Activated CD4-positive, alpha-beta memory T cell treated with anti-CD3 and anti-CD28 coated beads for 36 hours (primary cell): Measurements from ENCODE around the gene CAMK2D. TPM values are rescaled to one million over a fixed set of nuclear protein-coding genes. Genes with fewer than 3 reads are reported as not detected.

ENCODE experiments used
- CTCF ChIA-PET: fragments of 350-600 bp; sonication (Branson Sonifier 250); formaldehyde crosslinking; loops from one replicate; lab custom pipeline; 2021; ENCODE audit warnings: antibody characterized with exemption, inconsistent platforms; lab: Charles Lee
- POLR2A ChIA-PET: fragments of 350-600 bp; sonication (Branson Sonifier 250); formaldehyde crosslinking; loops from one replicate; lab custom pipeline; 2021; ENCODE audit warnings: antibody characterized with exemption; lab: Charles Lee
- DNase-seq: peaks from one replicate; pipeline ENCODE4 v3.0.0-alpha.2; 2020
- H3K27ac Mint-ChIP-seq: one replicate; pipeline ENCODE4 v1.8.0; 2021; ENCODE audit warnings: mixed read lengths
- H3K27me3 Mint-ChIP-seq: one replicate; pipeline ENCODE4 v1.8.0; 2021; ENCODE audit warnings: mixed read lengths
- H3K36me3 Mint-ChIP-seq: one replicate; pipeline ENCODE4 v1.8.0; 2021; ENCODE audit warnings: mixed read lengths
- H3K4me1 Mint-ChIP-seq: one replicate; pipeline ENCODE4 v1.8.0; 2021; ENCODE audit warnings: low read depth, mixed read lengths
- H3K4me3 Mint-ChIP-seq: one replicate; pipeline ENCODE4 v1.8.0; 2021; ENCODE audit warnings: mild to moderate bottlenecking, mixed read lengths
- H3K9me3 Mint-ChIP-seq: one replicate; pipeline ENCODE4 v1.8.0; 2021; ENCODE audit warnings: mixed read lengths
- intact Hi-C: fragments of 100-400 bp; cut with micrococcal nuclease; formaldehyde crosslinking; loops from one replicate; pipeline ENCODE4 v1.15.1; 2023
- total RNA-seq, 2 experiments: library from RNA; stranded (reverse); gene quantifications; one replicate each; pipeline ENCODE4 v1.2.3, GENCODE V29; 2021

Gene CAMK2D
- total RNA-seq, 2 experiments from 2014 or later = 82.5 to 82.9 TPM

DNA sequence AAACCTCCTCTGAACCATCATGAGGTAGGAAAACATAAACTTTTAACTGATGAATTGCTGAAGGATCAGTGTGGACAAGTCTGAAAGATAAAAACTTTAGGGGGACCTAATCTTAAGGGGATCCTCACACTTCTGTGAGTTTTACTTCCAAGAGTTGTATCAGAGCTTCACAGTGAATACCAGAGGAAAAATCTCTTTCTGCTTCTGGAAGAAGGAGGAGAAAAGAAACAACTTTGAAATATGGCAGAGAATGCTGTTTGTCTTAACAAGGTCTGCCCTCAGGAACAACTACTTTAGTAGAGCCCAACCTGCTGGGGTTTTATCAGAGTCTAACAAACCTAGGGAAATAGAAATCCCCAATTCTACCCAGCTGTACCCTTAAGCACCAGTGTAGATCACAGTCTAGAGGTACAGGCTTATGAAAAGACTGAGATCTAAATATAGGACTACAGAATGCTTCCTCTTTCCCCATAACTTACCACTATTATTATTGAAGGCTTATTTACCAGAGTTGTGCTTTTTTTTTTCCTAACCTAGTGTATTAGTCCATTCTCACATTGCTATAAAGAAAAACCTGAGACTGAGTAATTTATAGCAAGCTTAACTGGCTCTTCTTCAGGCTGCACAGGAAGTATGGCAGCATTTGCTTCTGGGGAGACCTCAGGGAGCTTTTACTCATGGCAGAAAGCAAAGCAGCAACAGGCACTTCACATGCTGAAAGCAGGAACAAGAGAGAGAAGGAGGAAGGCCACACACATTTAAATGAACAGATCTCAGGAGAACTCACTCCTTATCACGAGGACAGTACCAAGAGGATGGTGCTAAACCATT is 167.9 kb downstream of the CAMK2D start:
- peaks cover 55% of the 10 kb centered on the region for H3K4me1 Mint-ChIP-seq
- peaks cover 57% of the 10 kb centered on the region for H3K36me3 Mint-ChIP-seq
- H3K27ac Mint-ChIP-seq = peak overlapping the region; percentile 28
- POLR2A ChIA-PET = no interaction called here
- no peaks in the 10 kb centered on the region for H3K27me3 Mint-ChIP-seq
- intact Hi-C loops = no loop called here
- H3K9me3 Mint-ChIP-seq = no peaks in the 10 kb centered on the region
- no peak for DNase-seq
- CTCF ChIA-PET = interaction anchor here (0.7 kb wide), 1 partner anchor 33 kb away, joined by 3 read pairs; no protein-coding TSS in a partner anchor
- no peak overlapping the region for H3K4me3 Mint-ChIP-seq

DNA sequence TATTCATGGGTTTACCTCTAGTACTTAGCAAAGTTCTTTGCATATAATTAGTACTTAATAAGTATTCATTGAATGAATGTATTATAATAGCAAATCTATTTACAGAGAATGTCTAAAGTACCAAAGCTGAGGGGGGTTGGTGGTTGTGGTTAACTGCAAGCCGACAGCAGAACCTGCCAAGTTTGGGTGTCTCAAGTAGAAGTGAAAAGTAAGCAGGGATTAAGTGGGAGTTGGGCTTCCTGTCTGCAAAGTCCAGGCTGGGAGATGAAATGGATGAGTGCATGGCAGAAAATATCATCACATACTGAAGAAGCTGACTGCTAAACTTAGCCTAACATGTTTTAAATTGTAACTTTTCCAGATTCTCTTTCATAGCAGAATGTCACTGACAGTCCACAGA is 169.6 kb downstream of the CAMK2D start:
- Mint-ChIP-seq H3K9me3 (no peaks in the 10 kb centered on the region), H3K27me3 (no peaks in the 10 kb centered on the region), H3K36me3 (peaks cover 48% of the 10 kb centered on the region), H3K27ac (no peak overlapping the region), H3K4me3 (no peak overlapping the region), H3K4me1 (peaks cover 52% of the 10 kb centered on the region)
- DNase-seq = no peak
- CTCF ChIA-PET = interaction anchor here (2.0 kb wide), 1 partner anchor 44 kb away, joined by 5 read pairs; no protein-coding TSS in a partner anchor
- POLR2A ChIA-PET = no interaction called here
- intact Hi-C loops = no loop called here

DNA sequence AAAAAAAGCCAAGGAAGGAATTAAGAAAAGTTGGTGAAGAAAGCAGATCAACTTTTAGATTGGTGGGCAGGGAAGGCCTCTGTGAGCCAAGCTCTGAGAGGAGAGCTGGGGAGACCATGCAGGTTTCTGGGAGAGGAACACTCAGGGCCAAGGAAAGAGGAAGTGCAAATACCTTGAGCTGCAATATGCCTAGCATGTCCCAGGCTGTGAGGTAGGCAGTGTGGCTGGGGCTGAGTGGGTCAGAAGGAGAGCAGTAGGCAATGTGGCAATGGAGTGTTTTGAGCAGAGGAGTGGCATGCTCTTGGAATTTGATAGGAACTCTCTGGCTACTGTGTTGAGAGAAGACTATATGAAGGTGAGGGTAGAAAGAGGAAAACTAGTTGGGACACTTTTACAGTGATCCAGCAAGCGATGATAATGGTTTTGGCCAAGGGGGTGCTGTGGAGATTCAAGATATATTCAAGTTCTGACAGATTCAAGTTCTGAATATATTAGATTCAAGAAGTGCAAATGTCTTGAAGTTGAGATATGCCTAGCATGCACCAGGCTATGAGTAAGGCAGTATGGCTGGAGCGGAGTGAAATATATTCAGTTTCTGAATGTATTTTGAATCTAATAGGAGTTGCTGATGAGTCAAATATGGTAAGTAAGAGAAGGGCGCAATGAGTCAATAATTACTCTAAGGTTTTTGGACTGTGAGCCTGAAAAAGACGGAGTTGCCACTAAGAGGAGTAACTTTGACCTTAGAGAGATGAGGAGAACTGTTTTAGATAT is 172.5 kb downstream of the CAMK2D start:
- ChIA-PET POLR2A (interaction anchor here (1.6 kb wide), 1 partner anchor 48 kb away, joined by 3 read pairs; no protein-coding TSS in a partner anchor), CTCF (interaction anchor here (0.7 kb wide), 1 partner anchor 164 kb away, joined by 3 read pairs; no protein-coding TSS in a partner anchor)
- no peak for DNase-seq
- Mint-ChIP-seq H3K9me3 (no peaks in the 10 kb centered on the region), H3K4me1 (peaks cover 32% of the 10 kb centered on the region), H3K27ac (no peak overlapping the region), H3K36me3 (peaks cover 36% of the 10 kb centered on the region), H3K27me3 (no peaks in the 10 kb centered on the region), H3K4me3 (no peak overlapping the region)
- intact Hi-C loops = no loop called here

DNA sequence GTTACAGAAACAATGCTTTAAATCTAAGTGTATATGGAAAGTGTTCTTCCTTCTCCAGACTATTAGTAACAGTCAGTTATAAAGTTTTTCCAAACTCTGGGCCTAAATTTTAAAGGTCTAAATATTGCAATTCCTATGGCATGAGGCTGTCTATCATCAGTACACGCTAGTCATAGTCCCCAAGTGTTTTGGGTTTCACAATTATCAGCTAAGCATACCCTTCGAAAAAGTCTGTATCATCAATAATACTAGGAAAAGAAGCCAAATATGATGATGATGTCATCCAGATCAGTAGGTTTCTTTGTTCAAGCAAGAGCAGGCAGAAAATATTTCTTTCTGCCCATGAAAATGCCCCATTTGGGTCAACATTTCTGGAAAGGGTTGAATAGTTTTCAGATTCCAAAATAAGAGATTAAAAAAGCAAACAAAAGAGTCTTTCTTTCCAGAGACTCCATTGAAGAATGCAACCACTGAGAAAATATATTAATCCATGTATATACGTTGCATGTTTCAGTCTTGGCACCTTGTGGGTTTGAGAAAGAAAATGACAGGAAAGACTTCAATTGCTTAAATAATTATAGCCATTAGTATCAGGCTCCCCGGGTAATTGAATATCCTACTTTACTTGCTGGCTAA is 173.8 kb downstream of the CAMK2D start:
- Mint-ChIP-seq H3K4me1 (peaks cover 23% of the 10 kb centered on the region), H3K27ac (no peak overlapping the region), H3K4me3 (no peak overlapping the region), H3K27me3 (no peaks in the 10 kb centered on the region), H3K36me3 (peaks cover 27% of the 10 kb centered on the region), H3K9me3 (no peaks in the 10 kb centered on the region)
- CTCF ChIA-PET = no interaction called here
- POLR2A ChIA-PET = no interaction called here
- no peak for DNase-seq
- intact Hi-C loops = no loop called here

DNA sequence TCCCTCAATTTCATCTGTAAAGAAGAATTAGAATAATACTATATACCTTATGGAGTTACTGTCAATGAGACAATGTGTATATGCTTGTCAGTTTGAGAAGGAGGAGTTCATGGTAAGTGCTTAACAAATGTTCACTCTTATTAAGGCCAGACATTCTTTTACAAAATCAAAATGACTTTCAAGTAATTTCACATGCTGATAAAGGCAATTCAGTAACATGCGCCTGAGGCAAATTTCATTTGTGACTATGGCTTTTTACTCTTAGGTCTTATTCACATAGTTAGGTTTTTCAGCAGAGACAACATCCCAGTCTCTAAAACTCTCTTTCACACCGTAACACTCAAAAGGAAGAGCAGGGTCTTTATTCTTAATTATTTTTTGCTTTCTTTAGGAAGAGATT is 174.4 kb downstream of the CAMK2D start:
- H3K27ac Mint-ChIP-seq = no peak overlapping the region
- CTCF ChIA-PET = interaction anchor here (0.6 to 1.0 kb wide), 2 partner anchors 40 to 190 kb away, joined by 3 read pairs; no protein-coding TSS in a partner anchor
- H3K36me3 Mint-ChIP-seq = peaks cover 26% of the 10 kb centered on the region
- no peaks in the 10 kb centered on the region for H3K9me3 Mint-ChIP-seq
- no peak overlapping the region for H3K4me3 Mint-ChIP-seq
- POLR2A ChIA-PET = no interaction called here
- H3K27me3 Mint-ChIP-seq = no peaks in the 10 kb centered on the region
- H3K4me1 Mint-ChIP-seq = peaks cover 21% of the 10 kb centered on the region
- DNase-seq = no peak
- intact Hi-C loops = no loop called here

DNA sequence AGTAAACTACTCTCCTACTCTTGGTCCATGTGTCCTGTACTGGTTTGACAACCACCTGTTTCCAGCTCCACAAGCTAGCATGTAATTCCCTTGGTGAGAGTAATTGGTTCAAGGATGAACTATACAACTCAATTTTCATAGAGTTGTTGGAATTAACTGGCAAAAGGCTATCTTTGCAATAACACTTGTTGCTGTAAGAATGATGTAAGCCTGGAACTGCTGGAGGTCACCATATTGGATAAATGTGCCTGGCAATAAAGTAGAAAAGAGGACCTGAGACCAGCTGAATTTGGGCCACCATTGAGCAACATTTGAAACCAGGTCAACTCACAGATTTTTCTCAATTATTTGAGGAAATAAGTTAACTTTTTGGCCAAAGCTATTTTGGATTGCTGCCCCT is 175.5 kb downstream of the CAMK2D start:
- intact Hi-C loops = no loop called here
- DNase-seq = no peak
- POLR2A ChIA-PET = no interaction called here
- CTCF ChIA-PET = interaction anchor here (1.0 kb wide), 1 partner anchor 39 kb away, joined by 3 read pairs; no protein-coding TSS in a partner anchor
- Mint-ChIP-seq H3K4me1 (peaks cover 19% of the 10 kb centered on the region), H3K27ac (no peak overlapping the region), H3K27me3 (no peaks in the 10 kb centered on the region), H3K4me3 (no peak overlapping the region), H3K36me3 (peaks cover 24% of the 10 kb centered on the region), H3K9me3 (no peaks in the 10 kb centered on the region)

DNA sequence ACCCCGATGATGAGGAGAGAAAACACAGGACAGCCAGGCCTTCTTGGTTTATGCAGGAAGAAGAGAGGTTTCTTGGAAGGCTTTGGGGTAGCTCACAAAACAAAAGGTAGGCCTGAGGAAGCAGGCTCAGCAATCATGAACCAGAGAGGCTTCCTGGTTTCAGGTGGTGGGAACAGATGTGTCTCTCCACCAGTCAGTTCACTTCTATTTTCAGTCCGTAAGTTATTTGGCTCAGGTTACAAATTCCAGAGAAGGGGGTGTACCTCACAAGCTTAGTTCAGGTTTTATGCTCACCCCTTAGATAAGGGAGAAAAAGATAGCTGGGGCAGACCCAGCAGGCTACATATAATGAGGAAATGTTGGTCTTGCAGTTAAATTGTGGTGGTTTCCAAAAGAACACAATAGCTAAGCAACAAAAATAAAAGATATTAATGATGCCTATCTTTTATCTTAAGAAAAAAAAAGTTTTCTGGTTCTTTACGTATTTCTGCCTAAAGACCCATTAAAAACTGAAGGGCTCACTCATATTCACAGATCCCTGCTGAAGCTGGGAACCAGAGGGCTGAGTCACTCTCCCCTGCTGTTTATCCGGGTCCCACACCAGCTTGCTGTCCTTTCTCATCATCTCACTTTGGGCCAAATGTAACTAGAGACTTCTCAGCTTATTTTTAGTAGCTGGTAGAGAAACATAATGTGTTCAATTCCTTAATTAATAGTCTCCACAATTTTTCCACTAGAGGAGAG is 177.0 kb downstream of the CAMK2D start:
- ChIA-PET POLR2A (no interaction called here), CTCF (interaction anchor here (1.4 kb wide), 1 partner anchor 37 kb away, joined by 3 read pairs; no protein-coding TSS in a partner anchor)
- Mint-ChIP-seq H3K4me1 (peaks cover 22% of the 10 kb centered on the region), H3K27me3 (no peaks in the 10 kb centered on the region), H3K4me3 (no peak overlapping the region), H3K27ac (no peak overlapping the region), H3K36me3 (peaks cover 23% of the 10 kb centered on the region), H3K9me3 (no peaks in the 10 kb centered on the region)
- no peak for DNase-seq
- intact Hi-C loops = no loop called here

DNA sequence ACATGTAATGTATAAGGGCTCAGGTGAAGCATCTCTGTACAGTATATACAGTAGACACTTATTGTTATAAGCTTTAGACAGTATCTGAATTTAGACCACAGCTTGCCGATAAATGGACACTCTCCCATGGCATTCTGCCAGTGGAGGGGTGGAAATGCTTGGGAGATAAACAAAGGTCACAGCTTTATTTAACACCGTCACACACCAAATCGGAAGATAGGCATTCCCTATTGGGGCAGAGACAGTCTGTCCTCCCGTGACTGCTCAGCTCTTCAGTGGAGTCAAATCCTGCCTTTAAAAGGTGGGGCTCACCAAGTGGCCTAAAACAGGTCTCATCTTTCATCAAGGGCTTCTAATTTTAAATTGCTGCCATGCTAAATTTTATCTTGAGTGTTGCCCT is 178.8 kb downstream of the CAMK2D start:
- CTCF ChIA-PET = no interaction called here
- no peak for DNase-seq
- Mint-ChIP-seq H3K4me1 (peaks cover 27% of the 10 kb centered on the region), H3K36me3 (peaks cover 16% of the 10 kb centered on the region), H3K27ac (no peak overlapping the region), H3K4me3 (no peak overlapping the region), H3K9me3 (no peaks in the 10 kb centered on the region), H3K27me3 (no peaks in the 10 kb centered on the region)
- POLR2A ChIA-PET = no interaction called here
- intact Hi-C loops = no loop called here

DNA sequence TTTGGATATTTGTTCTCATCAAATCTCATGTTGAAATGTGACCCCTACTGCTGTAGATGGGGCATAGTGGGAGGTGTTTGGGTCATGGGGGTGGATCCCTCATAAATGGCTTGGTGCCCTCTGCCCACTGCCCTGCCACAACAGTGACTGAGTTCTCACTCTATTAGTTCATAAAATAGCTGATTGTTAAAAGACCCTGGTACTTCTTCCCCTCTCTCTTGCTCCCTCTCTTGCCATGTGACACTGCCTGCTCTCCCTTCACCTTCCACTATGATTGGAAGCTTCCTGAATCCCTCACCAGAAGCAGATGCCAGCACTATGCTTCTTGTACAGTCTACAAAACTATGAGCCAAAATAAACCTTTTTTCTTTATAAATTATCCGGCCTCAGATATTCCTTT is 182.2 kb downstream of the CAMK2D start:
- intact Hi-C loops = no loop called here
- ChIA-PET POLR2A (no interaction called here), CTCF (no interaction called here)
- no peaks in the 10 kb centered on the region for H3K27me3 Mint-ChIP-seq
- H3K4me3 Mint-ChIP-seq = no peak overlapping the region
- peaks cover 42% of the 10 kb centered on the region for H3K4me1 Mint-ChIP-seq
- no peak for DNase-seq
- H3K9me3 Mint-ChIP-seq = no peaks in the 10 kb centered on the region
- H3K27ac Mint-ChIP-seq = no peak overlapping the region
- peaks cover 9% of the 10 kb centered on the region for H3K36me3 Mint-ChIP-seq

DNA sequence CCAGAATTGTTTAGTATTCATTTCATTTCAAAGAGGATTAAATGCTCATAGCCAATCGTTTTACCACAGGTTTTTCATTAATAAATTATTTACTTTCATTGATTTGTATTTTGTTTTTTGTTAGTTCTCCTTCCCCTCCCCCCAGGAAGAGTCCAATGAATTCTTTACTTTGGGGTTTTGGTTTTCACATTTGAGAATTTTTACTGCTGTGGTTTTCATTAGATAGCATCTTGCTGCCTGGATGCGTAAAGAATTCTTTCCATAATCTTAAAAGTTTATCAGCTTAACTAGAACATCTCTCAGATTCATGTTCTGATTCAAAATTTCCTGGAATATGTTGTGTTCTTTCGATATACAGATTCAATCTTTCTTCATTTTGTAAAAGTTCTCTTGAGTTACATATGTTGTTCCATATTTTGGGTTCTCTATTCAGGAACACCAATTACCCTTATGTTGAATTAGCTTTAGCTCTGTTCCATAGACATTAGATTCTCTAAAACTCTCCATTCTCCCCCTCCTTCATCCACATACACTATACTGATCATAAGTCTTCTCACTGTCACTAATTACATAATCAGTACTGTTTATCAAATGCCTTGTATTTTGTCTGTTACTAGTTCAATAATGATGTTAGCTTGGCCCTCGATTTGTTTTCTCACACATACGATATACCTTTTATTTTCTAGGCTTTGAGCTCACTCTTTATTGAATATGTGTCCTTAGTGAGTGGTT is 184.4 kb downstream of the CAMK2D start:
- Mint-ChIP-seq H3K27ac (no peak overlapping the region), H3K27me3 (no peaks in the 10 kb centered on the region), H3K4me1 (peaks cover 53% of the 10 kb centered on the region), H3K9me3 (peaks cover 6% of the 10 kb centered on the region), H3K36me3 (peaks cover 19% of the 10 kb centered on the region), H3K4me3 (no peak overlapping the region)
- DNase-seq = no peak
- ChIA-PET POLR2A (no interaction called here), CTCF (no interaction called here)
- intact Hi-C loops = no loop called here

DNA sequence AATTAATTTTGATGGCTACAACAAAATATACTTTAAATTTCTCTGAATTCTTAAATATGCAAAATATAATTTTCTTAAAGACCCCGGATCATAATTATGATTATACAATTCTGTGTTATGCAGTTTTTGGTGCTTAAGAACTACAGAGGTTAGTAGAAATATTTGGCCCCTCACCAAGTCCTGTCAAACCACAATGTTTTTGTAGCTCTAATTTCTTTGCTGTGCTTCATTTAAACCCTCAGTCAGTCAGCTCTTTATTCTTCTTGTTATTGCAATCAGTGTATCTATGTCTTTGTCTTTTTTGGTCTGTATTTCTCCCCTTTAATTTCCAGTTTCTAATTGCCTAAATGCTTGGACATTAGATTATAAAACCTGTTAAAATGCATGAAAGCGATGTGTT is 186.1 kb downstream of the CAMK2D start:
- Mint-ChIP-seq H3K9me3 (peaks cover 6% of the 10 kb centered on the region), H3K4me3 (no peak overlapping the region), H3K4me1 (peaks cover 53% of the 10 kb centered on the region), H3K27me3 (no peaks in the 10 kb centered on the region), H3K27ac (no peak overlapping the region), H3K36me3 (peaks cover 18% of the 10 kb centered on the region)
- intact Hi-C loops = no loop called here
- ChIA-PET CTCF (interaction anchor here (1.2 to 2.5 kb wide), 2 partner anchors 28 to 109 kb away, joined by 3 to 8 read pairs; no protein-coding TSS in a partner anchor), POLR2A (no interaction called here)
- DNase-seq = no peak
